ENCODE data around the gene ENO3.

Gene ENO3

DNA sequence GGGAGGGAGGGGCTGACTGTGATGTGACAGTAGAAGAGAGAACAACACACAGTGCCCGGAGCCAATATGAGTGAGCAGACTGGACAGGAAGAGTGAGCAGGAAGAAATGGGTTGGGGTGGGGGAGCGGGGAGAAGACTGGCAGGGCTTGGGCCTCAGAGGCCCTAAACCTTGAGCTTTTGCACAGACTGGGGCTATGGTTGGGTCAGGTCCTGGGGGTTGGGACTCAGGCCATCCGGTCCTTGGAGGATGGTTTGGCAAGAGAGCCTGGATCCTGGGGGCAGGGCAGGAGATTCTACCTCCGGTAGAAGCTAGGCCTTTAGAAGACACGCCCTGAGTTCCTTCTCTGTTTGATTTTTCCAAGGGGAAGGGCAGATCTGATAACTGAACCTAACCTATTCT lies 35.5 kb downstream of the ENO3 start:
- 74% methylated on average over 4 of the region's 5 CpGs for WGBS
- H3K4me1 ChIP-seq (ENCODE audit: control insufficient read depth, insufficient read depth, low read depth, low read length), result peaks cover 20% of the 10 kb centered on the region

GRCh38 chr17:4986951-4987766 lies 36.2 kb downstream of the ENO3 start, which contains the start of gene CAMTA2:
Gene CAMTA2 (minus strand): TSS chr17:4987675. CDS start chr17:4986222, 1,453 bp downstream.
- H2AK5ac ChIP-seq (ENCODE audit: low read length, severe bottlenecking), result no peak within 1 kb of the TSS
- peak within 1 kb of the TSS; percentile 86 to 90 for H3K18ac ChIP-seq (ENCODE audit: low read depth in 1 of 2, low read length in 2 of 2)
- no peaks in the 10 kb centered on the region for H3K9me3 ChIP-seq (ENCODE audit: control insufficient read depth, low read length)
- H3K9ac ChIP-seq (ENCODE audit: low read length), result peak within 1 kb of the TSS; percentile 91
- peaks cover 8 to 23% of the 10 kb centered on the region in 2 experiments for H3K36me3 ChIP-seq (ENCODE audit: control insufficient read depth in 1 of 2, insufficient read depth in 2 of 2, low read depth in 1 of 2, low read length in 2 of 2)
- peak within 1 kb of the TSS; percentile 64 for H4K91ac ChIP-seq (ENCODE audit: low read length)
- H2BK120ac ChIP-seq (ENCODE audit: low read depth, low read length), result peak within 1 kb of the TSS; percentile 21
- peak within 1 kb of the TSS; percentile 75 to 91 for H3K4ac ChIP-seq (ENCODE audit: low read depth in 1 of 2, low read length in 2 of 2)
- DNase-seq, result peak; percentile 72
- H3K14ac ChIP-seq (ENCODE audit: low read length in 2 of 2), result peak within 1 kb of the TSS in 1 of 2 experiments; percentile 81
- peak within 1 kb of the TSS; percentile 89 for H4K8ac ChIP-seq (ENCODE audit: low read length)
- no peaks in the 10 kb centered on the region for H3K27me3 ChIP-seq (ENCODE audit: control insufficient read depth in 1 of 2, insufficient read depth in 1 of 2, low read length in 2 of 2)
- peak within 1 kb of the TSS; percentile 8 for H3K27ac ChIP-seq (ENCODE audit: low read length, poor library complexity, severe bottlenecking)
- H3K4me1 ChIP-seq (ENCODE audit: control insufficient read depth, insufficient read depth, low read depth, low read length), result peaks cover 20% of the 10 kb centered on the region
- H2AFZ ChIP-seq (ENCODE audit: low read depth, low read length), result peak within 1 kb of the TSS; percentile 80
- 3% methylated on average over 37 of the region's 78 CpGs for WGBS
- H2BK5ac ChIP-seq (ENCODE audit: low read depth, low read length, poor library complexity, severe bottlenecking), result no peak within 1 kb of the TSS
- H3K4me2 ChIP-seq (ENCODE audit: low read length, poor library complexity, severe bottlenecking), result peak within 1 kb of the TSS; percentile 86
- peak within 1 kb of the TSS in 1 of 2 experiments; percentile 11 for H3K23ac ChIP-seq (ENCODE audit: low read length in 2 of 2)
- peaks cover 6% of the 10 kb centered on the region for H3K79me1 ChIP-seq (replicated peaks; ENCODE audit: low read length, poor library complexity, severe bottlenecking)
- H2BK12ac ChIP-seq (ENCODE audit: low read length in 2 of 2), result peak within 1 kb of the TSS in 1 of 2 experiments; percentile 23
- peak within 1 kb of the TSS; percentile 60 for H2BK15ac ChIP-seq (ENCODE audit: low read depth, poor library complexity, severe bottlenecking)
- peak within 1 kb of the TSS; percentile 72 to 82 for H3K4me3 ChIP-seq (ENCODE audit: insufficient read depth in 1 of 2, low read depth in 1 of 2, low read length in 2 of 2)

More for the DNA sequence above, 35.5 kb downstream of the ENO3 start:
- Histone ChIP-seq H3K36me3 (ENCODE audit: control insufficient read depth in 1 of 2, insufficient read depth in 2 of 2, low read depth in 1 of 2, low read length in 2 of 2) (peaks cover 16 to 29% of the 10 kb centered on the region in 2 experiments), H3K4me3 (ENCODE audit: insufficient read depth in 1 of 2, low read depth in 1 of 2, low read length in 2 of 2) (peak overlapping the region in 1 of 2 experiments; percentile 82), H4K8ac (ENCODE audit: low read length) (peak overlapping the region; percentile 45), H3K27ac (ENCODE audit: low read length, poor library complexity, severe bottlenecking) (no peak overlapping the region), H4K91ac (ENCODE audit: low read length) (no peak overlapping the region), H2BK120ac (ENCODE audit: low read depth, low read length) (no peak overlapping the region), H2AK5ac (ENCODE audit: low read length, severe bottlenecking) (no peak overlapping the region), H3K4ac (ENCODE audit: low read depth in 1 of 2, low read length in 2 of 2) (no peak overlapping the region), H3K14ac (ENCODE audit: low read length in 2 of 2) (no peak overlapping the region), H3K9ac (ENCODE audit: low read length) (peak overlapping the region; percentile 91), H3K27me3 (ENCODE audit: control insufficient read depth in 1 of 2, insufficient read depth in 1 of 2, low read length in 2 of 2) (no peaks in the 10 kb centered on the region), H3K79me1 (replicated peaks; ENCODE audit: low read length, poor library complexity, severe bottlenecking) (peaks cover 6% of the 10 kb centered on the region), H3K4me2 (ENCODE audit: low read length, poor library complexity, severe bottlenecking) (peak overlapping the region; percentile 86), H2AFZ (ENCODE audit: low read depth, low read length) (no peak overlapping the region), H3K18ac (ENCODE audit: low read depth in 1 of 2, low read length in 2 of 2) (peak overlapping the region in 1 of 2 experiments; percentile 30), H3K23ac (ENCODE audit: low read length in 2 of 2) (no peak overlapping the region), H2BK5ac (ENCODE audit: low read depth, low read length, poor library complexity, severe bottlenecking) (no peak overlapping the region), H2BK15ac (ENCODE audit: low read depth, poor library complexity, severe bottlenecking) (no peak overlapping the region), H3K9me3 (ENCODE audit: control insufficient read depth, low read length) (no peaks in the 10 kb centered on the region), H2BK12ac (ENCODE audit: low read length in 2 of 2) (no peak overlapping the region)
- DNase-seq, result no peak

DNA sequence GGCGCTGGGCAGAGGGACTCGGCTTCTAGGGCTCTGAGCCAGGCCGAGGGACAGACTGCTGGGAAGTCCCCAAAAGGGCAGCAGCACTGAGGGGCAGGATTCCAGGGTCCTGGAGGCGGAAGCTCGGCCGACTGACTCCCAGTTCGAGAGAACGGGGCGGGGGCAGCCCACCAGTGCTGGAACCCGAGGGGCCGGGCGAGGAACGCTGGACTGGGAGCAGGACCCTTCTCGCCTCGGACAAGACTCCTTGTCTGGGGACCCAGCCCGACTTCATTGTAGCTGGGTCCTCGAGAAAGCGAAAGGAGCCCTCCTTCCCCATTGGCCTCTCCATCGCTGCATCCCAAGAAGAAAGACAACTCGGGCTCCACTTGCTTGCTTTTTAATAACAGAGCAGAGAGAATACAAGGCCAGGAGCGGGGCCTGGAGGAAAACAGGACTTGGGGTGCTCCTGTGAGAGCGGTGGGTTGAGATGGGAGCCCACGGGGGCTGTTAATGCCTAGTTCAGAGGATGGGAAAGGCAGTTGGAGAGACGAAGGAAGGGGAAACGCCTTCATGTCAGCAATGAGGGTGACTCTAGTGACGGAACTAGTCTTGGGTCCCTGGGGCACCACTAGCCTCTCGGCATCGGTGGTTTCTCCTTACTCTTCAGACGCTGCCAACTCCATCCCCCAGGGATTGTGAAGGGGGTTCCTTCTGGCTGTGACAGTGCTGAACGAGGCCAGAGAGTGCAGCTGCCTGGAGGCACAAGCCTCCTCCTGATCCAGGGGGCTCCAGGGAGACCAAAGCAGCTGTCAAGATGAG lies 37.0 kb downstream of the ENO3 start:
- 15% methylated on average over 25 of the region's 30 CpGs for WGBS
- Histone ChIP-seq H3K23ac (ENCODE audit: low read length in 2 of 2) (peak overlapping the region in 1 of 2 experiments; percentile 10), H3K18ac (ENCODE audit: low read depth in 1 of 2, low read length in 2 of 2) (peak overlapping the region; percentile 78 to 90), H2BK120ac (ENCODE audit: low read depth, low read length) (no peak overlapping the region), H3K9me3 (ENCODE audit: control insufficient read depth, low read length) (no peaks in the 10 kb centered on the region), H3K79me1 (replicated peaks; ENCODE audit: low read length, poor library complexity, severe bottlenecking) (peaks cover 6% of the 10 kb centered on the region), H2AK5ac (ENCODE audit: low read length, severe bottlenecking) (no peak overlapping the region), H3K4me2 (ENCODE audit: low read length, poor library complexity, severe bottlenecking) (peak overlapping the region; percentile 86), H3K14ac (ENCODE audit: low read length in 2 of 2) (peak overlapping the region in 1 of 2 experiments; percentile 81), H2BK12ac (ENCODE audit: low read length in 2 of 2) (no peak overlapping the region), H3K36me3 (ENCODE audit: control insufficient read depth in 1 of 2, insufficient read depth in 2 of 2, low read depth in 1 of 2, low read length in 2 of 2) (peaks cover under 1 to 15% of the 10 kb centered on the region in 2 experiments), H3K4me3 (ENCODE audit: insufficient read depth in 1 of 2, low read depth in 1 of 2, low read length in 2 of 2) (peak overlapping the region; percentile 72 to 82), H3K9ac (ENCODE audit: low read length) (peak overlapping the region; percentile 91), H4K8ac (ENCODE audit: low read length) (peak overlapping the region; percentile 89), H4K91ac (ENCODE audit: low read length) (peak overlapping the region; percentile 15), H2BK5ac (ENCODE audit: low read depth, low read length, poor library complexity, severe bottlenecking) (no peak overlapping the region), H2AFZ (ENCODE audit: low read depth, low read length) (peak overlapping the region; percentile 80), H2BK15ac (ENCODE audit: low read depth, poor library complexity, severe bottlenecking) (no peak overlapping the region), H3K4me1 (ENCODE audit: control insufficient read depth, insufficient read depth, low read depth, low read length) (peaks cover 20% of the 10 kb centered on the region), H3K4ac (ENCODE audit: low read depth in 1 of 2, low read length in 2 of 2) (peak overlapping the region; percentile 75 to 91), H3K27ac (ENCODE audit: low read length, poor library complexity, severe bottlenecking) (peak overlapping the region; percentile 8), H3K27me3 (ENCODE audit: control insufficient read depth in 1 of 2, insufficient read depth in 1 of 2, low read length in 2 of 2) (no peaks in the 10 kb centered on the region)
- no peak for DNase-seq

All from mesenchymal stem cell (in vitro differentiated cells and primary cell).